Measurements from ENCODE around the gene TBC1D5.
A peak's percentile ranks its signal among the peaks of the same experiment; 100 is the strongest.
"Not testable (repeated sequence)": the region's sequence is repeated elsewhere in the genome, so short reads cannot be mapped to it uniquely, and the experiment has no call there.

TBC1D5 gene

GRCh38 chr3:17494117-17494809, 248.2 kb downstream of the TBC1D5 start:
- ATAC-seq: no peak
- TF ChIP-seq ZNF8 (CRISPR knock-in tag; IDR thresholded peaks at IDR 0.05): no peak

- no peak for ATAC-seq
Measured at GRCh38 chr3:17491601-17492000, 250.8 kb downstream of the TBC1D5 start.

GRCh38 chr3:17491190-17491589, 251.2 kb downstream of the TBC1D5 start:
- ATAC-seq: not testable (repeated sequence)

More at GRCh38 chr3:17491601-17492000, 250.8 kb downstream of the TBC1D5 start:
- TF ChIP-seq ISL1 (CRISPR knock-in tag; IDR thresholded peaks at IDR 0.05) (0 out of 2 replicates have a peak, but pooled peaks have one; percentile 8), BACH2 (CRISPR knock-in tag; IDR thresholded peaks at IDR 0.05; ENCODE audit: borderline replicate concordance) (no peak)

GRCh38 chr3:17489139-17489538, 253.3 kb downstream of the TBC1D5 start:
- ATAC-seq: no peak
- TF ChIP-seq ZC3H10 (CRISPR knock-in tag; IDR thresholded peaks at IDR 0.05) (no peak), TSHZ2 (CRISPR knock-in tag; IDR thresholded peaks at IDR 0.05) (no peak), SNAI2 (CRISPR knock-in tag; IDR thresholded peaks at IDR 0.05) (no peak), ESRRG (CRISPR knock-in tag; IDR thresholded peaks at IDR 0.05) (no peak), ZNF70 (CRISPR knock-in tag; IDR thresholded peaks at IDR 0.05) (no peak), CREB5 (CRISPR knock-in tag; IDR thresholded peaks at IDR 0.05; ENCODE audit: low read depth) (no peak), RARB (CRISPR knock-in tag; IDR thresholded peaks at IDR 0.05) (no peak)

- TF ChIP-seq SNAI2 (CRISPR knock-in tag; IDR thresholded peaks at IDR 0.05): no peak
- no peak for TF ChIP-seq PATZ1 (CRISPR knock-in tag; IDR thresholded peaks at IDR 0.05; ENCODE audit: borderline replicate concordance)
- no peak for TF ChIP-seq OSR1 (CRISPR knock-in tag; IDR thresholded peaks at IDR 0.05)
- no peak for TF ChIP-seq ZNF70 (CRISPR knock-in tag; IDR thresholded peaks at IDR 0.05)
- no peak for TF ChIP-seq ESRRG (CRISPR knock-in tag; IDR thresholded peaks at IDR 0.05)
- no peak for TF ChIP-seq GLIS3 (CRISPR knock-in tag; IDR thresholded peaks at IDR 0.05)
- no peak for TF ChIP-seq TOX (CRISPR knock-in tag; IDR thresholded peaks at IDR 0.05; ENCODE audit: borderline replicate concordance)
- no peak for TF ChIP-seq CSRNP3 (CRISPR knock-in tag; IDR thresholded peaks at IDR 0.05)
- TF ChIP-seq ZFP30 (CRISPR knock-in tag; IDR thresholded peaks at IDR 0.05): no peak
- TF ChIP-seq CSDC2 (CRISPR knock-in tag; IDR thresholded peaks at IDR 0.05): no peak
- TF ChIP-seq ZFP3 (CRISPR knock-in tag; IDR thresholded peaks at IDR 0.05): no peak
- TF ChIP-seq ZNF8 (CRISPR knock-in tag; IDR thresholded peaks at IDR 0.05): no peak
- TF ChIP-seq ISL1 (CRISPR knock-in tag; IDR thresholded peaks at IDR 0.05): no peak
- no peak for TF ChIP-seq ARNTL (CRISPR knock-in tag; IDR thresholded peaks at IDR 0.05; ENCODE audit: borderline replicate concordance, low read depth)
- TF ChIP-seq RARB (CRISPR knock-in tag; IDR thresholded peaks at IDR 0.05): no peak
- TF ChIP-seq PPARA (CRISPR knock-in tag; IDR thresholded peaks at IDR 0.05; ENCODE audit: borderline replicate concordance): no peak
- TF ChIP-seq TSHZ2 (CRISPR knock-in tag; IDR thresholded peaks at IDR 0.05): no peak
- no peak for TF ChIP-seq BACH2 (CRISPR knock-in tag; IDR thresholded peaks at IDR 0.05; ENCODE audit: borderline replicate concordance)
- no peak for TF ChIP-seq TCF4 (CRISPR knock-in tag; IDR thresholded peaks at IDR 0.05; ENCODE audit: borderline replicate concordance)
- no peak for TF ChIP-seq ZC3H10 (CRISPR knock-in tag; IDR thresholded peaks at IDR 0.05)
- no peak for ATAC-seq
Measured at GRCh38 chr3:17481116-17481515, 261.3 kb downstream of the TBC1D5 start.

Data from SK-N-SH treated with all-trans-retinoic acid at 6 μM for 48 hours (cell line).